ENCODE results near the gene GNAQ.

Gene GNAQ

DNA sequence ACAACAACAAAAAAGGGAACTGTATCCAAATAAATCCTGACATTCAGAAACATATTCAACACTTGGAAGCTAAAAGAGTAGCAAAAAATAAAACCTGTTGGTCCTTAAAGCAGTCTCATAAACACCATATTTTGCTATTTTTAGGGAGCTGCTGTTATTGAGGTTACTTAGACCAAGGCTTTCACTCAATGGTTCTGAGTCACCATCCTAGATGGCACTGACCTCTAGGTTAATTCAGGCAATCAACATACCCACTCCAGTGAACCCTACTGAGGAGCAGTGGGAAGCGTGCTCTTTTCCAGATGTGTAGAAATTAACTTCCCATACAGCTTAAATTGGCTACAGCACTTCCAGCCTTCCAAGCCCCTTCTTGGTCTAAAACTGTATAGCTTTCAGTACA, 5.2 kb downstream of the GNAQ start:
- ATAC-seq (replicated peaks) (no peak), DNase-seq (no peak)
- H3K9me3 Mint-ChIP-seq, result no peaks in the 10 kb centered on the region
- H3K4me3 Mint-ChIP-seq, result no peak overlapping the region
- no peaks in the 10 kb centered on the region for H3K36me3 Mint-ChIP-seq
- peaks cover 40 to 46% of the 10 kb centered on the region in 2 donors for H3K27me3 Mint-ChIP-seq
- no peak overlapping the region for H3K27ac Mint-ChIP-seq
- H3K4me1 Mint-ChIP-seq, result peaks cover 10 to 33% of the 10 kb centered on the region in 2 donors

DNA sequence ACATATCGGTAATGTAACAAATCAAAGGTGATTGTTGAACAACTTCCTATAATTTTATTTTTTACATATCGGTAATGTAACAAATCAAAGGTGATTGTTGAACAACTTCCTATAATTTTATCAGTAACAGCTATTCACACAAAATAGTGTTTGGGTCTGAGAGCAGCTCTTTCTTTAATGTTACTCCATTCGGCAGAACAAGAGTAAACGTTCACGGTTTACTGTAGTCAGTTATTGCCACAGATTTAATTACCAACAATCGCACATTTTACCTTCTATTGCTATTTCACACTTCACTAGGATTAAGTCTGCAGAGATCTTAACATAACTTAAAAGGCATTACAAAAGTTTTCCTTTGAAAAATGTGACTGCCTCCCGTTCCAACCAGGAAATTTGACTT, 6.4 kb downstream of the GNAQ start:
- H3K36me3 Mint-ChIP-seq, result no peaks in the 10 kb centered on the region
- ATAC-seq (replicated peaks) (no peak), DNase-seq (no peak)
- H3K4me3 Mint-ChIP-seq, result no peak overlapping the region
- no peaks in the 10 kb centered on the region for H3K9me3 Mint-ChIP-seq
- peaks cover 43 to 47% of the 10 kb centered on the region in 2 donors for H3K27me3 Mint-ChIP-seq
- peaks cover 5 to 28% of the 10 kb centered on the region in 2 donors for H3K4me1 Mint-ChIP-seq
- H3K27ac Mint-ChIP-seq, result no peak overlapping the region

DNA sequence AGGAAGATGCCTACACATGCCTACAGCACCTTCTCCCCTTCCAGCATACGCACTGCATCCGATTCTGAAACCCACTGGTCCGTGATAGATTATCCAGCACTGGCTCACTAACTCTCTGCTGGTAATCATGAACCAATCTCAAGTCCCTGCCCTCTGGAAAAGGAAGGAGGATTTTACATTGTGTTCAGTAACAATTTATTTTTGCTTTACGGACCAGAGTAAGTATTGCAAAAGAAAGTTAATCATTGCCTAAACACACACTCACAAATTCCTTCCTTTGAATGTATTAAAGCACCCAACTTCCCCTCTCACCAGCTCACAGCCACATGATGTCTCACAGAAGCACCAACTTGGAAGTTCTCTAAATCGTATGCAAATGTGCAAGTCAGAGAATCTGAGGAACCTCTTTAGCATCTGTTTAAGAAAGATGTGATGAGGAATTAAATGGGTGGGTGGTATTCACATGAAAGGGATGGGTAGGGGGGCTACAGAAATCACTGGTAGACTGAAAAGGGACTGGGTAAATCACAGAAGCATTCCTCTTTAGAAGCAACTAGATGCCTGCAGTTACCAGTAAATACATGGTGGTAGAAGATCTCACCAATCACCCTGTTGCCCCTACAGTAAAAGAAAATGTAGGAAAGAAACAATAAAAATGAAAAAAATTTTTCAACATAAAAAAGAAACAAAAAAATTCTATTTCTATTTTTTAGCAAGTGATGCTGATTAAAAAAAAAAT, 8.4 kb downstream of the GNAQ start:
- H3K4me1 Mint-ChIP-seq, result peaks cover 2 to 19% of the 10 kb centered on the region in 2 donors
- no peaks in the 10 kb centered on the region for H3K36me3 Mint-ChIP-seq
- peak; percentile 71 to 91 for ATAC-seq (replicated peaks)
- H3K9me3 Mint-ChIP-seq, result no peaks in the 10 kb centered on the region
- H3K27ac Mint-ChIP-seq, result no peak overlapping the region
- peaks cover 32 to 34% of the 10 kb centered on the region in 2 donors for H3K27me3 Mint-ChIP-seq
- peak overlapping the region in 1 of 2 donors; percentile 74 for H3K4me3 Mint-ChIP-seq
- DNase-seq, result no peak

DNA sequence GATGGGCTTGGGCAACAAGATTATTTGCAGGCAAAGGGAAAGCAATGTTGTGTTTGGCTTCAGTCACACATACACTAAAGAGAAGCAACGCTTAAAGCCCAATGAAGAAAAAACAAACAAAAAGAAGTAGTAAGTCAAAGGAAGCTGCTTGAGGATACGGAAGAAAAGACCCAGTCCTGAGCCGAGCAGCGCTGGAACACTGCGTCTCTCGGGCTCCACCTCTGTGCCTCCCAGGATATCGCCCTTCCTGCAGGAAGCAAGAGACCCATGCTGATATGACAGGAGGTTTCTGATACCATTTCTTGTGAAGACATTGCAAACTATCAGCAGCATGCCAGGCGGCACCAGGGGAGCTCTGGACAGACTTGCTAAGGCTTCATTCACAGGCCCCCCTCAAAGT, 9.9 kb downstream of the GNAQ start:
- H3K4me1 Mint-ChIP-seq, result peaks cover 2 to 19% of the 10 kb centered on the region in 2 donors
- H3K4me3 Mint-ChIP-seq, result no peak overlapping the region
- H3K27ac Mint-ChIP-seq, result no peak overlapping the region
- DNase-seq (no peak), ATAC-seq (replicated peaks) (no peak)
- H3K9me3 Mint-ChIP-seq, result no peaks in the 10 kb centered on the region
- peaks cover 32 to 34% of the 10 kb centered on the region in 2 donors for H3K27me3 Mint-ChIP-seq
- H3K36me3 Mint-ChIP-seq, result no peaks in the 10 kb centered on the region

DNA sequence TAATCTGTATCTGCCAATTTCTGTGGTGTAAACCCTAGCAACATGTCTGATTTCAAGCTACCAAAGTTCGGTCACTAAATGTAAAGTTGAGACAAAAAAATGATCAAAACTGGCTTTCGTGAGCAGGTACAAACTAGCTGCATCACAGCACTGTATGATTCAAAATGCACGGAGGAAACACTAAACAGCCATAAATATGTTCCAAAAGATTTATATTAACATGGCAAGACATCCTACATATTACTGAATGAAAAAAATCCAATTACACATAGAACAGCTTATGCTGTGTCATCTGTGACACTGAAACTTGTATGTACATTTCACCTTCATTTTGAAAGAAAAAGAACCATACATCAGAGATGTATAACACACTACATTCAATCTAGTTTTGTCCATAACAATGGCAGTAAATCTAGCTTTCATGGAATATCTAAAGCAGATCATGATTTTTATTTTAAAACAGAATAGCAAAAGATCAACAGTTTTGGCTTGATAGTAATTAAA, 14.4 kb downstream of the GNAQ start:
- Mint-ChIP-seq H3K27me3 (peaks cover 18 to 19% of the 10 kb centered on the region in 2 donors), H3K4me1 (peaks cover 2 to 10% of the 10 kb centered on the region in 2 donors), H3K36me3 (no peaks in the 10 kb centered on the region), H3K27ac (no peak overlapping the region), H3K9me3 (no peaks in the 10 kb centered on the region), H3K4me3 (no peak overlapping the region)
- DNase-seq, result no peak
- ATAC-seq (replicated peaks), result no peak

DNA sequence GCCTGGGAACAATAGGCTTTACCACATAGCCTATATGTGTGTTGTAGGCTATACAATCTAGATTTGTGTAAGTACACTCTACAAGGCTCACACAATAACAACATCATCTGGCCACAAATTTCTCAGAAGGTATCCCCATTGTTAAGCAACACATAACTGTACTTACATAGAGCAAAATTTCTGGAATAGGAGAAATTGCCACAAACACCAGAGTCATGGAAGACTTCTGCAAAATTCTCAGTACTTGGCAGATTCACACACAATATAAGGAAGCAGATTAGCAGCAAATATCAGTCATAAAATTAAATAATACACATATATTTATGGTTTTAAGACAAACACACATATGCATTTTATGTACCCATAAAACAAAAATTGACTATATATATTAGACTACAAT, 16.4 kb downstream of the GNAQ start:
- Mint-ChIP-seq H3K27me3 (peaks cover 4% of the 10 kb centered on the region in 2 donors), H3K27ac (no peak overlapping the region), H3K4me1 (peaks cover 0 to 9% of the 10 kb centered on the region in 2 donors), H3K9me3 (no peaks in the 10 kb centered on the region), H3K4me3 (no peak overlapping the region), H3K36me3 (no peaks in the 10 kb centered on the region)
- ATAC-seq (replicated peaks) (no peak), DNase-seq (no peak)

DNA sequence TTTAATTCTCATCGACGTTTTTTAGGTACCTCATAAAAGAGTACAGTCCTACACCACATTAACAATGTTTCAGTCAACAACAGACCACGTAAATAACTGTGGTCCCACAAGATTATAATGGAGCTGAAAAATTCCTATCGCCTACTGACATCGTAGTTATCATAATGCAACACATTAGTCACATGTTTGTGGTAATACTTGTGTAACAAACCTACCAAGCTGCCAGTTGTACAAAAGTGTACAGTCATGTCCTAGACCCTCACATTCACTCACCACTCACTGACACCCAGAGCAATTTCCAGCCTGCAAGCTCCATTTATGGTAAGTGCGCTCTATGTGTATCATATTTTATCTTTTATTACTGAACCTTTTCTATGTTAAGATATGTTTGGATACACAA, 16.8 kb downstream of the GNAQ start:
- no peak overlapping the region for H3K27ac Mint-ChIP-seq
- no peaks in the 10 kb centered on the region for H3K36me3 Mint-ChIP-seq
- H3K27me3 Mint-ChIP-seq, result peaks cover 3 to 6% of the 10 kb centered on the region in 2 donors
- H3K4me1 Mint-ChIP-seq, result peaks cover 4 to 13% of the 10 kb centered on the region in 2 donors
- DNase-seq (no peak), ATAC-seq (replicated peaks) (no peak)
- no peak overlapping the region for H3K4me3 Mint-ChIP-seq
- no peaks in the 10 kb centered on the region for H3K9me3 Mint-ChIP-seq

DNA sequence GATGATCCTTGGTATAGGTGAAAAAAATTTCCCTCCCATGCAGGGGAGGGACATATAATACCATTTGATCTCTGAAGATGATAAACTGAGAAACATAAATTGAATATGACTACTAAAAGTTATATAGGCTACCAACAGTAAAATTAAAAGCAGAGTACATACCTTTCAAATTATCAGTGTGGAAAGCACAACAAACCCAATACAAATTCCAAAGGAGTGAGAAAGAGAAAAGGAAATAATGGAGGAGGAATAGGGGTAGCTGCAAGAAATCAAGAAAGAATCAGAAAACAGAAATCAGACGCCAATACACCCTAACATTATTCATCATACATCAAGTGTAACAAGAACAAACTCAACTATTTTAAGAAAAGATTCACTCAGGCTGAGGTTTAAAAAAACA, 17.7 kb downstream of the GNAQ start:
- Mint-ChIP-seq H3K4me1 (peaks cover 6 to 17% of the 10 kb centered on the region in 2 donors), H3K36me3 (no peaks in the 10 kb centered on the region), H3K27me3 (peaks cover 3 to 10% of the 10 kb centered on the region in 2 donors), H3K9me3 (no peaks in the 10 kb centered on the region), H3K4me3 (no peak overlapping the region), H3K27ac (no peak overlapping the region)
- ATAC-seq (replicated peaks) (no peak), DNase-seq (no peak)

DNA sequence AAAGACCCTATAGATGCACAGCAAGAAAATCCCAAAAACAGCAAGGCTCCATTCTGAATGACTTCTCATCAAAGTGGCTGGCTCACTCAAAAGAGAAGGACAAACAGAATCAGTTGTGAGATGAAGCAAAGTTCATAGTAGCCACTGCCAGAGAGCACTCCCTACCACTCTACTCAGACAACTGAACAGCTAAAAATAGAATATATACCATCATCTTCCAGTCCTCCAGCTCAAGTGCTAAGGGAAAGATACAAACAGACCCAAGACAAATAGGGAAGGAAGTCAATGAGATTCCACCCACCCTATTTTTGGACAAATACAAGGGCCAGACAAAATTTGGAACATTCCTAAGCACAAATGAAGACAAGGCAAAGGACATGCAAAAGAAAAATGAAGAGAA, 20.6 kb downstream of the GNAQ start:
- H3K4me1 Mint-ChIP-seq, result peaks cover 6 to 17% of the 10 kb centered on the region in 2 donors
- no peak overlapping the region for H3K4me3 Mint-ChIP-seq
- no peaks in the 10 kb centered on the region for H3K36me3 Mint-ChIP-seq

DNA sequence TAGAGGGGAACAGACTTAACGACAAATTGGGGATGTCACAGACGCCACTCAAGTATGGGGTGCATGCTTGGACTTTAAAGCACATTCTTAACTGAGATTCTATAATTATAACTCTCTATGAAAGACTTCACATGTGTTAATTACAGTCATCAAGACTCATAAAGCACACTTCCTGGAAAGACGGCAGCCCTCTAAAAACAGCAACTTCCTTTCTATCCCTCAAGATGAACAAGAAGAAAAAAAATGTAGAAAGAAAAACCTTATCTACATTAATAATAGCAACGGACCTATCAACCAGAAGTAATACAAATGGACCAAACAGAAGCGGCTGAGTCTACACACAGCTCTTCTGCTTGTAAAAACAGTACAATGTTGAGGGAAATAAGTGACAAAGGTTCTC, 21.2 kb downstream of the GNAQ start:
- Mint-ChIP-seq H3K9me3 (no peaks in the 10 kb centered on the region), H3K36me3 (no peaks in the 10 kb centered on the region), H3K4me3 (no peak overlapping the region), H3K4me1 (peaks cover 6 to 17% of the 10 kb centered on the region in 2 donors), H3K27me3 (peaks cover 7 to 10% of the 10 kb centered on the region in 2 donors), H3K27ac (no peak overlapping the region)
- ATAC-seq (replicated peaks), result no peak
- no peak for DNase-seq

More for the DNA sequence above, 20.6 kb downstream of the GNAQ start:
- Mint-ChIP-seq H3K27me3 (peaks cover 7 to 10% of the 10 kb centered on the region in 2 donors), H3K9me3 (no peaks in the 10 kb centered on the region), H3K27ac (no peak overlapping the region)
- no peak for DNase-seq
- no peak for ATAC-seq (replicated peaks)

DNA sequence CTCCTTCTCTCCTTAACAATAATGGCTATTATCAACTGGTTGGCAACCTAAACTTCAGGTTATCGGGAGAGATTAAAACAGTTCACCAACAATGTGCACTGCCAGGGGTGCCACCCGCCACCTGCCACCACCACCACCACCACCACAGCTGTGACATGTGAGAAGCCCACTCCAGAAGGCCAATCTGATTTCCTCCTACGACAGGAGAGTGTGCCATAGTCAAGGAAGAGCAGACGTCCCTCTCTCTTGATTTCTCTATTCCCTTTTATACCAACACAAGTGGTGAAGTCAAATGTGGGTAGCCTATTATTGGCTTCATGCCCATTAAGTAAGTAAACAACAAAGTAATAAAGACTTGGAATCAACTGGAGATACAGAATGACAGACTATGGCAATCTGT, 22.4 kb downstream of the GNAQ start:
- ATAC-seq (replicated peaks) (no peak), DNase-seq (no peak)
- peaks cover 12 to 16% of the 10 kb centered on the region in 2 donors for H3K27me3 Mint-ChIP-seq
- no peaks in the 10 kb centered on the region for H3K9me3 Mint-ChIP-seq
- H3K4me3 Mint-ChIP-seq, result no peak overlapping the region
- no peak overlapping the region for H3K27ac Mint-ChIP-seq
- no peaks in the 10 kb centered on the region for H3K36me3 Mint-ChIP-seq
- peaks cover 6 to 17% of the 10 kb centered on the region in 2 donors for H3K4me1 Mint-ChIP-seq

DNA sequence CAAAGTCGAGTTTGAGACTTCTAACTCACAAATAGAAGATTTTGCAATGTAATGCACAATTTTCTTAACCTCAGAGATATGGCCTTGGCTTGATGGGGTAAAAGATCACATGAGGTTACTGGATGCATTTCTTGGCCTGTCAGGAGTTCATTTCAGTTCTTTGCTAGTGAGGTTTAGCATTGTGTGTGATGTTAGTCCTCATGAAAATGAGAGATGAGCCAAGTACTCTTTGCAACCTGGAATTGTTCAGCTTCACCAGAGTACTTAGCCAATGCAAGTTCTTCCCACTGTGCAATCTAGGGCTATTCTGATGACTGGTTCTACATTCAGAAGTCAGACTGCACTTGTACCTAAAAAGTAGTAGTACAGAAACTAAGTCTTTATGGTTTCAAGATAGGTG, 24.9 kb downstream of the GNAQ start:
- peaks cover 9 to 16% of the 10 kb centered on the region in 2 donors for H3K27me3 Mint-ChIP-seq
- no peak for DNase-seq
- H3K36me3 Mint-ChIP-seq, result no peaks in the 10 kb centered on the region
- peaks cover 6 to 17% of the 10 kb centered on the region in 2 donors for H3K4me1 Mint-ChIP-seq
- no peaks in the 10 kb centered on the region for H3K9me3 Mint-ChIP-seq
- no peak overlapping the region for H3K4me3 Mint-ChIP-seq
- ATAC-seq (replicated peaks), result no peak
- H3K27ac Mint-ChIP-seq, result no peak overlapping the region

DNA sequence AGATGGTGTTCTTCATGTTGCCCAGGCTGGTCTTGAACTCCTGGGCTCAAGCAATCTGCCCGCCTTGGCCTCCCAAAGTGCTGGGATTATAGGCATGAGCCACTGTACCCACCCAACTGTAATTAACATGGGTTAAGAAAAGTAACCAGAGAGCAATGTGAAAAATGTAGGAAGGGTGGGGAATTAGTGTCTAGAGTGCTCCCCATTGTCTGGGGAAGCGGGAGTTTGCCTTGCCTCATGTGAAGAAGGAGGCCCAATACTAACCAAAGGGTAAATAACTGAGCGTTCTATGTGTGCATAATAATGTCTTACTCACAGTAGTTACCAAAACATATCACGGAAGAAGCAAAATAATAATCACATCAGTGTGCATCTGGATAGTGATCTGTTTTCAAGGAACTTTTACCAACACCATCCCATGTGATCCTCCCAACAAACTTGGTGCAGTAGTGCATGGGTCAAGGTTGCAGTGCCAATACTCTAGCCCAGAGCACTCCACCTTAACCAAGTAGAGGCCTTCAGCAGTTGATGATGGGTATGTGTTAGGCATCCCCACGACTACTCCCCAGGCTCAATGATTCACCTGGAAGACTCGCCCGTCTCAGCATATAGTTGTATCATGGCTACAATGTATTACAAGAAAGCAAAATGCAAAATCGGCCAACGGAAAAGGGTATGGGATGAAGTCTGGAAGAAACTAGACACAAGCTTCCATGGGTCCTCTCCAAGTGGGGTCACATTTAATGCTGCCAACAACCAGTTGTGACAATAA, 26.2 kb downstream of the GNAQ start:
- H3K36me3 Mint-ChIP-seq, result no peaks in the 10 kb centered on the region
- H3K9me3 Mint-ChIP-seq, result no peaks in the 10 kb centered on the region
- H3K27ac Mint-ChIP-seq, result no peak overlapping the region
- DNase-seq (no peak), ATAC-seq (replicated peaks) (no peak)
- no peak overlapping the region for H3K4me3 Mint-ChIP-seq
- H3K27me3 Mint-ChIP-seq, result peaks cover 9 to 16% of the 10 kb centered on the region in 2 donors
- H3K4me1 Mint-ChIP-seq, result peaks cover 6 to 10% of the 10 kb centered on the region in 2 donors

DNA sequence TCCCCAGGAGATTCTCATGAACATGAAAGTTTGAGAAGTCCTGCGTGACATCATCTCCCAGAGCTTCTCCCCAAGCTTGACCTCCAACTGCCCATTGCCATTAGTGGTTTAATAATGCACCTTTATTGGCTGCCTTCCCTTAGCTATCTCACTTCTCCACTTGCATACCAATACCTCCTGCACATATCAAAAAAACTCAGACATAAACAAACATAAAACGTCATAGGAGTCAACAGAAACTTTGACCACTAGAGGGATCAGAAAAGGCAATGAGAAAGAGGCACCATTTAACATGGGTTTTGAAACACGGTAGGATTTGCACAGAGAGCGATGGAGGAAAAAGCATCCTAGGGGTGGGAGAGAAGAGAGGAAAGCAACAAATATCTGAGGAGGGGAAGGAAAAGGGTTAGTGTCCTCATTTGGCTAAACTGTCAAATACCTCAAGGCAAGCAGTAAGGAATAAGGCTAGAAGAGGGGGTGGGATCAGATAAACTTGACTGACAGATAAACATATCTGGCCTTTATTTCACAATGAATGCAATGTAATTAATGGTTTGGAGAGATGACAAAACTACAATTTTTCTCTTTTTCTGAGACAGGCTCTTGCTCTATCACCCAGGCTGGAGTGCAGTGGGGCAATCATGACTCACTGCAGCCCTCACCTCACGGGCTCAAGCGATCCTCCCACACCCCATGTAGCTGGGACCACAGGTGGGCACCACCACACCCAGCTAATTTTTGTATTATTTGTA, 27.0 kb downstream of the GNAQ start:
- ATAC-seq (replicated peaks), result no peak
- H3K36me3 Mint-ChIP-seq, result no peaks in the 10 kb centered on the region
- H3K4me1 Mint-ChIP-seq, result peaks cover 1 to 2% of the 10 kb centered on the region in 2 donors
- H3K4me3 Mint-ChIP-seq, result no peak overlapping the region
- H3K9me3 Mint-ChIP-seq, result no peaks in the 10 kb centered on the region
- no peak for DNase-seq
- H3K27ac Mint-ChIP-seq, result no peak overlapping the region
- peaks cover 9% of the 10 kb centered on the region in 2 donors for H3K27me3 Mint-ChIP-seq
